ENCODE data around the gene CGNL1.

DNA sequence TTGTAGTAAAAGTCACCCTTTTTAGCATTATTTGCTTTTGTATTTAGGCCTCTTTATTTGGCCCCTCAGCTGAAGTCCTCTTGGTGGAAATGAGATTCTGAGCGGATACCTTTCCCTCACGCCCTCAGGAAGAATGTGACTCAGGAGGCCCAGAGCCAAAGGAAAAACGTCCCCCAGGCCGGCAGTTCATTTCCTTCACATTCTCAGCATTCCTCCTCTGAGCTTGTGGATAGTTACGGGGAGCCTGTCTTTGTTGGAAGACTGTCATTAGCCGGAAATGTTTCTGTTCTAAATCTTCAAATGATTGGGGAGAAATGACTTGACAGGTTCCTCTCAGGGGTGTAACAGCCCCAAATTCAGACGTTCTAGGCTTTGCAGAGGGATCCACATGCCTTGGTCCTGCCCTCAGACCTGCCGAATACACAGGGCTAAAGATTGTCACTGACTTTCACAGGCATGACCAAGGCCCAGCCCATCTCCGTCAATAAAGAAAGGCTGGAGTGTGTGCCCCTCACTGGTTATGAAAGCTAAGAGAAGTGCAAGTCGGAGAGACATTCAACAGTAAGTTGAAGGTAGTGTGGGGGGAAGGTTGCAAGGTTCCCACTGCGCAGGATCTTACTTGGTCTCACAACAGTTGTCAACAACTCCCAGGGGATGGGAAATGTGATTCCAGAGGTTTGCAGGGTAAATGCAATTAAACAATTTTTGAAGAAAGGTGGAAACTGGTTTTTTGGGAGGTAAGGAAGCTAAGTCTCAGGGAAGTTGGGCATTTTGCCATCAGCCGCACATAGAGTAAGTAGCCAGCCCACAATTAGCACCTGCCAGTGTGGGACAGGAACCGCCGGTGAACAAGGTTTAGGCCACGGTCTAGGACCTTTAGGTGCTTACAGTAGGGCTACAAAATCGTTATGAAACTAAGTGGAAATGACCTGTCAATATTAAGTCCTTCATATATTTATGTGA is 175.7 kb downstream of the CGNL1 start:
- TF ChIP-seq, protein P1, sequence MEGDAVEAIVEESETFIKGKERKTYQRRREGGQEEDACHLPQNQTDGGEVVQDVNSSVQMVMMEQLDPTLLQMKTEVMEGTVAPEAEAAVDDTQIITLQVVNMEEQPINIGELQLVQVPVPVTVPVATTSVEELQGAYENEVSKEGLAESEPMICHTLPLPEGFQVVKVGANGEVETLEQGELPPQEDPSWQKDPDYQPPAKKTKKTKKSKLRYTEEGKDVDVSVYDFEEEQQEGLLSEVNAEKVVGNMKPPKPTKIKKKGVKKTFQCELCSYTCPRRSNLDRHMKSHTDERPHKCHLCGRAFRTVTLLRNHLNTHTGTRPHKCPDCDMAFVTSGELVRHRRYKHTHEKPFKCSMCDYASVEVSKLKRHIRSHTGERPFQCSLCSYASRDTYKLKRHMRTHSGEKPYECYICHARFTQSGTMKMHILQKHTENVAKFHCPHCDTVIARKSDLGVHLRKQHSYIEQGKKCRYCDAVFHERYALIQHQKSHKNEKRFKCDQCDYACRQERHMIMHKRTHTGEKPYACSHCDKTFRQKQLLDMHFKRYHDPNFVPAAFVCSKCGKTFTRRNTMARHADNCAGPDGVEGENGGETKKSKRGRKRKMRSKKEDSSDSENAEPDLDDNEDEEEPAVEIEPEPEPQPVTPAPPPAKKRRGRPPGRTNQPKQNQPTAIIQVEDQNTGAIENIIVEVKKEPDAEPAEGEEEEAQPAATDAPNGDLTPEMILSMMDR (IDR thresholded peaks at IDR 0.05) = no peak
- peak in 1 of 2 donors; percentile 23 for TF ChIP-seq POLR2A (IDR thresholded peaks at IDR 0.05)
